AG10803 (cell line): ENCODE measurements around the gene GPR153.

Experiments
- DNase-seq: peaks from one replicate; pipeline ENCODE4 v3.0.0; 2010; ENCODE audit warnings: low read depth
- H3K4me3 ChIP-seq: 2 replicates; pipeline ENCODE4 v1.5.1; 2011; ENCODE audit warnings: mild to moderate bottlenecking, low read length, control low read depth
- CTCF ChIP-seq: conservative IDR thresholded peaks from 2 replicates; pipeline ENCODE4 v1.5.1; 2011; ENCODE audit warnings: mild to moderate bottlenecking, low read length, control low read depth, inconsistent platforms

Gene GPR153

GRCh38 chr1:6279066-6279465, 18.2 kb upstream of the GPR153 start:
- no peak for TF ChIP-seq CTCF
- H3K4me3 ChIP-seq = no peak overlapping the region
- no peak for DNase-seq

DNA sequence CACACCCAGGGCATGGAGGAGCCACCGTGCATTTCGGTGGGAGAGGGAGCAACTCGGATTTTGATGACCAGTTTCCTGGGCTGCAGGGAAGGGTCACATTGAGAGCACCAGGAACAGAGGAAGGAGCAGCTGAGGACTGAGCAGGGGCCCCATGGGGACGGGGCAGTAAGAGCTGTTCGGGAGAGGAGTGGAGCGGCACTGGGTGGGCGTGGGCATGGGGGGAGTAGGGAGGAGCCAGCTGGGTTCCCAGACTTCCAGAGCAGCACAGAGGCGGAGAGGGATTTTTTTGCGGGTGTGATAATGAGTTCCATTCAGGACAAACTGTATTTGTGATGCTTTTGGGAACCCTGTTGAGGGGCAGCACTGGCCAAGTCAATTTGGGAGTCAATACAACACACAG, 17.4 kb upstream of the GPR153 start:
- DNase-seq = no peak
- no peak for TF ChIP-seq CTCF

DNA sequence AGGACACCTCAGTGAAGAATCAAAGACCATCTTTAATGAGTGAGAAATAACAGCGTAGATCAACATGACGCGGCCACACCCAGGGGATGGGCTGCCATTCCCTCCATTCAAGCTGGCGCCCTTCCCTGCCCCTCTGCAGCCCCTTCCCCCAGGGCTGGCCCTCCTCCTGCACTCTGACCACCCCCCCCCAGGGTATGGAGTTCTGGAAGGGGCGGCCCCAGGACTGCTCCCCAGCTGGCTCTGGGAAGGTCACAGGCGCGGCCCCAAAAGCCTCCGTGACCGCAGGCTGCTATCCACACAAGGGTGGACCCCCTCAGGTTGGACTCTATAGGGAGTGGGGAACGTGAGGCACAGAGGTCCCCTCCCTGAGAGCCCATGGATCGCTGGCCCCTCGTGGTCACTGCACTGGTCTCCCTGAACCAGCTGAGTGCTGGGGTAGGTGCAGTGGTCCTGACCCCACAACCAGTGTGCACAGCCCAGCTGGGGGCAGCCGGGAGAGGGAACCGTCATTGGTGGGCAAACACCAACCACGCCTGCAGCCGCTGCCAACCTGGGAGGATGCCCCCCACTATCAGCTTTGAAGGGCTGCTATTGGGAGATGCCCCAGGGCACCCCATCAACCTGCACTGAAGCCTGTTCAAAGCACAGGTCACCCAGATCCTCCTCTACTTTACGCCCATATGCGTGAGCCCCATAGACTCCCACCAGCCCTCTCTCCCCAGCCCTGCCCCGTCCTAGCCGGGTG, 16.1 kb upstream of the GPR153 start:
- TF ChIP-seq CTCF = no peak
- no peak for DNase-seq
- H3K4me3 ChIP-seq = no peak overlapping the region

More for the DNA sequence above, 17.4 kb upstream of the GPR153 start:
- no peak overlapping the region for H3K4me3 ChIP-seq

DNA sequence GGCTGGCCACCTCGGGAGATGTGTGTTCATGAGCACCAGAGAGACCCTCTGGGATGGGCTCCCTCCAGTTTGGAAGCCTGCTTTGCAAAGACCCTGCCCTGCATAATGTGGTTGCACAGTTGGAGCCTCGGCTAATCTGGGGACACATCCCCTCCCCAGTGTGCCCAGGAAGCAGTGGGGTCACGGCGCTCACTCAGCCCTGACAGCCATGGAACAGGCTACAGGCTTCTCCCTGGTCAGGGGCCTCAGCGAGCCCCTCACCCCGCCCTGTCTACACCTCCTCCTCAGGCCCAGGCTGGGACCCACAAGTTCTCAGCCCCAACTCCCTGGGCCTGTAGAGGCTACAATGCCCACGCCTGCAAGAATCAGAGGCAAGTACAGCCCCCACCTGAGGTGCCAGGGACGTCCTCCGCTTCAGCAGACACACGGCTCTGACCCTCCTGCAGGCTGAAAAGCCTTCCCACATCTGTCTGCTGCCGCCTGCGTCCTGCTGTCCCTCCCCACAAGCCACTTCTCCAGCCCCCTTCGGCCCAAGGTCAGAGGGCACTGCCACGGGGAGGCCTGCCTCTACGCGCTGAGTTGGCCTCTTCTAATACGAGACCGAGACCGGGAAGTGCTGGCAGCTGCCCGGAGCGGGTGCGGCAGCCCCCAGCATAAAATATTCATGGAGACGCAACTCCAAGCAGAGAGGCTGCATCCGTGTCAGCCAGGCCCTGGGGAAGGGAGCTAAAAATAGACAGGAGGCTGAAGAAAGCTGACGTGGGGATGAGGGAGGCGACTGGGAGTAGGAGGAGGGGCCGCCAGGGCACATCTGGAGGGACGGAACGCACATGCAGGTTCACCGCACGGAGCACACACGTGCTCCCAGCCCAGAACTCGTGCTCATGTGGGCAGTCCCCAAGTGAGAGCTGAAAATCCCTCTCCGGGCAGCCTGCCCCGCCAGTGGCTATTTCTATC, 15.2 kb upstream of the GPR153 start:
- TF ChIP-seq CTCF = no peak
- peak; percentile 84 for DNase-seq
- peak overlapping the region; percentile 13 for H3K4me3 ChIP-seq

DNA sequence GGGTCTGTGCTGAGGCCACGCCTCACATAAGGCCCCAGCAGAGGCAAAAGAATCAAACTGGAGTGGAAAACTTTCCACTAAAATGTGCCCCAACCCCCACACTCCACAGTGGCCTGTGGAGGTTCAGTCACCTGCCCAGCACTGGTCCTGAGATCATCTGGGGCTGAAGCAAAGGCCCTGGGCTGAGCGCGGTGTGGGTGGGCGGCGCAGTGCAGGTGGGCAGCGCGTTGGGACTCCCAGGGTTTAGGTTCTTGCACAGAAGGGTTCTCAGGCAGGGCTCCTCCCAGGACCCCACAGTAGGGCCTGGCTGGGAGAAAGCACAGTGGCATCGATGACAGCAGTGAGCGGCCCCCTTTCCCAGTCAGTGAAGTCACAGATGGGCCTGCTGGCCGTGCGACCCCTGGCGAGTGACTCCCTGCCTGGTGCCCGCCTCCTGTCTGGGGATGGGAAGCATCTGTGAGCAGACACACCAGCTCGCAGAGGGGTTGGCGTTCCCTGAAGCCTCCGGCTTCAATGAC, 13.8 kb upstream of the GPR153 start:
- DNase-seq = no peak
- H3K4me3 ChIP-seq = no peak overlapping the region
- no peak for TF ChIP-seq CTCF

DNA sequence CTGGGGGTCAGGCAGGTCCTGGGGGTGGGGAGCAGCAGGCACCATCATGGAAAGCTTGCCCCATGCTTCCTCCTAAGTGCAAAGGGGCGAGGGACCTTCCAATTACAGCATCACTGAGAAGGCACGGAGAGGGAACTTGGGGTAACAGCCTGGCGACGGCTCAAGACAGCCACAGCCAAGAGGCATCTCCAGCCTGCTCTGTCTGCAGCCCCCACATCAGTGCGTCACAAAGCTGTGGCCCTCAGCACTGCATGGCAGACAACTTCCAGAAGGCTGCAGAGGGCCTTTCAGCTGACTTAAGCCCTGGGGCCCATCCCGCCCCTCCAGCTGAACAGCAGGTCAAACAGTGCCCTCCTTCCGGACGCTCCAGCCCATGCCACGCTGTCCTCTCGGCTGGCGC, 13.2 kb upstream of the GPR153 start:
- TF ChIP-seq CTCF = no peak
- no peak overlapping the region for H3K4me3 ChIP-seq
- no peak for DNase-seq
